SK-N-SH treated with all-trans-retinoic acid at 6 μM for 48 hours (cell line): ENCODE measurements around the gene MMP24.

Experiments
- ATAC-seq: fragments of 200-7000 bp; cut with Tn5 transposase; 3 replicates; pipeline ENCODE4 v1.9.1; 2020; ENCODE audit warnings: mild to moderate bottlenecking, moderate library complexity
- ARNTL ChIP-seq: fragments of 450-650 bp; formaldehyde crosslinking; IDR thresholded peaks from 2 replicates; pipeline ENCODE4 v1.5.0; 2020; ENCODE audit warnings: low read depth, mild to moderate bottlenecking, moderate library complexity, borderline replicate concordance
- BACH2 ChIP-seq: fragments of 250-450 bp; sonication (Bioruptor Pico); IDR thresholded peaks from 2 replicates; pipeline ENCODE4 v1.9.0; 2021; ENCODE audit warnings: mild to moderate bottlenecking, borderline replicate concordance
- CSDC2 ChIP-seq: fragments of 250-450 bp; sonication (Bioruptor Pico); IDR thresholded peaks from 2 replicates; pipeline ENCODE4 v1.5.0; 2020; ENCODE audit warnings: mild to moderate bottlenecking, moderate library complexity
- ESRRG ChIP-seq: fragments of 250-450 bp; sonication (Bioruptor Pico); IDR thresholded peaks from 2 replicates; pipeline ENCODE4 v1.6.1; 2021; ENCODE audit warnings: mild to moderate bottlenecking
- GLIS3 ChIP-seq: fragments of 250-450 bp; sonication (Bioruptor Pico); IDR thresholded peaks from 2 replicates; pipeline ENCODE4 v1.5.0; 2020; ENCODE audit warnings: mild to moderate bottlenecking, moderate library complexity
- ISL1 ChIP-seq: fragments of 250-450 bp; sonication (Bioruptor Pico); IDR thresholded peaks from 2 replicates; pipeline ENCODE4 v2.1.2; 2022; ENCODE audit warnings: mild to moderate bottlenecking, moderate library complexity
- OSR1 ChIP-seq: fragments of 250-450 bp; sonication (Bioruptor Pico); IDR thresholded peaks from 2 replicates; pipeline ENCODE4 v1.8.0; 2022; ENCODE audit warnings: moderate library complexity, mild to moderate bottlenecking, inconsistent platforms
- PATZ1 ChIP-seq: fragments of 250-450 bp; sonication (Bioruptor Pico); IDR thresholded peaks from 2 replicates; pipeline ENCODE4 v1.8.0; 2020; ENCODE audit warnings: mild to moderate bottlenecking, moderate library complexity, borderline replicate concordance
- PPARA ChIP-seq: fragments of 250-450 bp; sonication (Bioruptor Pico); IDR thresholded peaks from 2 replicates; pipeline ENCODE4 v1.5.0; 2020; ENCODE audit warnings: mild to moderate bottlenecking, borderline replicate concordance
- RARB ChIP-seq: fragments of 250-450 bp; sonication (Bioruptor Pico); IDR thresholded peaks from 2 replicates; pipeline ENCODE4 v1.8.0; 2021; ENCODE audit warnings: mild to moderate bottlenecking, moderate library complexity
- SNAI2 ChIP-seq: fragments of 250-450 bp; sonication (Bioruptor Pico); IDR thresholded peaks from 2 replicates; pipeline ENCODE4 v1.5.0; 2020; ENCODE audit warnings: mild to moderate bottlenecking, moderate library complexity
- TCF4 ChIP-seq: fragments of 250-450 bp; sonication (Bioruptor Pico); IDR thresholded peaks from 2 replicates; pipeline ENCODE4 v1.8.0; 2021; ENCODE audit warnings: mild to moderate bottlenecking, moderate library complexity, borderline replicate concordance
- TOX ChIP-seq: fragments of 250-450 bp; sonication (Bioruptor Pico); IDR thresholded peaks from 2 replicates; pipeline ENCODE4 v1.8.0; 2021; ENCODE audit warnings: mild to moderate bottlenecking, moderate library complexity, borderline replicate concordance
- TSHZ2 ChIP-seq: fragments of 250-450 bp; sonication (Bioruptor Pico); IDR thresholded peaks from 2 replicates; pipeline ENCODE4 v1.5.0; 2020; ENCODE audit warnings: mild to moderate bottlenecking, moderate library complexity
- ZC3H10 ChIP-seq: fragments of 250-450 bp; sonication (Bioruptor Pico); IDR thresholded peaks from 2 replicates; pipeline ENCODE4 v1.5.1; 2021; ENCODE audit warnings: mild to moderate bottlenecking, moderate library complexity
- ZFP3 ChIP-seq: fragments of 250-450 bp; sonication (Bioruptor Pico); IDR thresholded peaks from 2 replicates; pipeline ENCODE4 v1.5.0; 2020; ENCODE audit warnings: mild to moderate bottlenecking, moderate library complexity
- ZFP30 ChIP-seq: fragments of 450-650 bp; formaldehyde crosslinking; IDR thresholded peaks from 2 replicates; pipeline ENCODE4 v1.5.0; 2022; ENCODE audit warnings: mild to moderate bottlenecking, moderate library complexity
- ZNF565 ChIP-seq: fragments of 450-650 bp; formaldehyde crosslinking; conservative IDR thresholded peaks from 2 replicates; pipeline ENCODE4 v1.5.0; 2020; ENCODE audit warnings: low read depth, mild to moderate bottlenecking, moderate library complexity
- ZNF70 ChIP-seq: fragments of 450-650 bp; formaldehyde crosslinking; IDR thresholded peaks from 2 replicates; pipeline ENCODE4 v1.5.0; 2020; ENCODE audit warnings: mild to moderate bottlenecking, moderate library complexity
- ZNF8 ChIP-seq: fragments of 450-650 bp; formaldehyde crosslinking; IDR thresholded peaks from 2 replicates; pipeline ENCODE4 v1.5.0; 2020; ENCODE audit warnings: mild to moderate bottlenecking, moderate library complexity

MMP24 gene

GRCh38 chr20:35271073-35271882 lies 44.8 kb downstream of the MMP24 start (continued):
- TF ChIP-seq RARB (CRISPR knock-in tag) (no peak), ZC3H10 (CRISPR knock-in tag) (no peak), BACH2 (no peak), ZNF70 (CRISPR knock-in tag) (no peak), PPARA (CRISPR knock-in tag) (no peak)

GRCh38 chr20:35271904-35272303 lies 45.4 kb downstream of the MMP24 start:
- TF ChIP-seq BACH2 (no peak), PATZ1 (CRISPR knock-in tag) (no peak), CSDC2 (CRISPR knock-in tag) (no peak)

GRCh38 chr20:35273449-35274171 lies 47.1 kb downstream of the MMP24 start:
- ATAC-seq: no peak
- TF ChIP-seq TSHZ2 (CRISPR knock-in tag) (no peak), BACH2 (no peak), ESRRG (CRISPR knock-in tag) (no peak), ZNF70 (CRISPR knock-in tag) (no peak), RARB (CRISPR knock-in tag) (no peak), PPARA (CRISPR knock-in tag) (no peak), ISL1 (CRISPR knock-in tag) (no peak), CSDC2 (CRISPR knock-in tag) (no peak), SNAI2 (CRISPR knock-in tag) (no peak), OSR1 (CRISPR knock-in tag) (no peak), ZNF565 (CRISPR knock-in tag) (no peak), ARNTL (CRISPR knock-in tag) (no peak), PATZ1 (CRISPR knock-in tag) (no peak), ZC3H10 (CRISPR knock-in tag) (no peak), GLIS3 (CRISPR knock-in tag) (no peak), ZNF8 (CRISPR knock-in tag) (no peak), ZFP30 (CRISPR knock-in tag) (no peak), ZFP3 (no peak), TCF4 (CRISPR knock-in tag) (no peak)

More at GRCh38 chr20:35271904-35272303, 45.4 kb downstream of the MMP24 start:
- no peak for ATAC-seq

GRCh38 chr20:35274172-35275092 lies 47.9 kb downstream of the MMP24 start:
- TF ChIP-seq ZFP3 (no peak), TCF4 (CRISPR knock-in tag) (no peak), TOX (CRISPR knock-in tag) (no peak), ZFP30 (CRISPR knock-in tag) (no peak)
- ATAC-seq: no peak
